K562 (cell line): ENCODE results near the gene PAFAH2. TPM values are rescaled to one million over a fixed set of nuclear protein-coding genes. Genes with fewer than 3 reads are reported as not detected.
A peak's percentile ranks its signal among the peaks of the same experiment; 100 is the strongest.

Experiments used
- ATAC-seq: fragments of 200-7000 bp; cut with Tn5 transposase; 3 replicates; pipeline ENCODE4 v1.9.1; 2020; ENCODE audit warnings: moderate library complexity
- BruUV-seq: library from RNA; stranded (reverse); fragments of 400-500 nt; replicated peaks from 2 replicates; lab custom pipeline; 2021; lab: Mats Ljungman, UMichigan
- CTCF ChIA-PET: fragments of 300-600 bp; formaldehyde crosslinking; extraction: SDS; loops from one replicate; lab custom pipeline; 2021; ENCODE audit warnings: low intra/inter-chr PET ratio; lab: Yijun Ruan, JAX
- POLR2A ChIA-PET: fragments of 300-600, 350-650 bp; sonication (Branson Sonifier 250); formaldehyde crosslinking; extraction: SDS; loops from one replicate; lab custom pipeline; 2021; ENCODE audit warnings: antibody characterized with exemption, inconsistent platforms; lab: Yijun Ruan, JAX
- DNase-seq, 4 experiments: peaks; one replicate each; pipeline versions ENCODE4 v3.0.0 to v3.0.0-alpha.2; 2011 to 2018; ENCODE audit warnings: low spot score in 3 of 4, mixed read lengths in 3 of 4; ENCODE audit errors: extremely low read depth in 1 of 4
- FAIRE-seq: peaks from 2 replicates; lab custom pipeline; 2011; peaks lifted over from hg19 to GRCh38; lab: Jason Lieb, UNC
- H2AFZ ChIP-seq: 2 replicates; pipeline ENCODE4 v1.6.0; 2011; ENCODE audit warnings: low read depth, low read length, control low read depth, inconsistent platforms
- H3K27ac ChIP-seq: fragments of 200-600 bp; 3 replicates; pipeline ENCODE4 v1.8.0; 2011; ENCODE audit warnings: low read depth, mild to moderate bottlenecking, control low read depth, inconsistent platforms, low read length, moderate library complexity, mixed read lengths; ENCODE audit errors: extremely low read depth
- H3K27me3 ChIP-seq, 2 experiments: fragments of 300-600 bp in 1 of 2; 2 replicates in 1 of 2; 3 replicates in 1 of 2; pipeline versions ENCODE4 v1.6.0 to v1.8.0; 2011; ENCODE audit warnings: inconsistent platforms in 2 of 2, low read length in 2 of 2, mild to moderate bottlenecking in 1 of 2, mixed read lengths in 1 of 2, moderate library complexity in 1 of 2; ENCODE audit not compliant: control insufficient read depth in 2 of 2, insufficient read depth in 2 of 2
- H3K36me3 ChIP-seq: fragments of 300-600 bp; 3 replicates; pipeline ENCODE4 v1.8.0; 2011; ENCODE audit warnings: mild to moderate bottlenecking, low read length, inconsistent platforms; ENCODE audit not compliant: control insufficient read depth, insufficient read depth
- H3K4me1 ChIP-seq, 2 experiments: fragments of 200-600 bp in 1 of 2; replicated peaks in 1 of 2; 2 replicates in 1 of 2; 3 replicates in 1 of 2; pipeline versions ENCODE4 v1.5.1 to v1.8.0; 2011; ENCODE audit warnings: inconsistent platforms in 2 of 2, low read length in 2 of 2, mild to moderate bottlenecking in 1 of 2, mixed read lengths in 1 of 2, moderate library complexity in 1 of 2; ENCODE audit not compliant: control insufficient read depth in 2 of 2, insufficient read depth in 2 of 2
- H3K4me2 ChIP-seq: 2 replicates; pipeline ENCODE4 v1.6.1; 2011; ENCODE audit warnings: low read length, control low read depth, inconsistent platforms, mixed read lengths; ENCODE audit not compliant: insufficient read depth
- H3K4me3 ChIP-seq: fragments of 200-600 bp; sonication (generic), shearing (Covaris generic); 2 replicates; pipeline ENCODE4 v1.5.1; 2016; ENCODE audit warnings: control low read depth, inconsistent platforms
- H3K79me2 ChIP-seq: fragments of 200-600 bp; 3 replicates; pipeline ENCODE4 v1.8.0; 2011; ENCODE audit warnings: low read length, inconsistent platforms; ENCODE audit not compliant: control insufficient read depth, insufficient read depth
- H3K9ac ChIP-seq, 2 experiments: 2 replicates each; pipeline versions ENCODE4 v1.6.0 to v1.6.1; 2011; ENCODE audit warnings: low read depth in 2 of 2, low read length in 2 of 2, control low read depth in 1 of 2, inconsistent platforms in 1 of 2, mild to moderate bottlenecking in 1 of 2, mixed read lengths in 1 of 2; ENCODE audit not compliant: insufficient read depth in 1 of 2
- H3K9me1 ChIP-seq: one replicate; pipeline ENCODE4 v1.6.0; 2011; ENCODE audit warnings: inconsistent platforms, mild to moderate bottlenecking, low read length, moderate library complexity; ENCODE audit not compliant: control insufficient read depth, insufficient read depth
- H3K9me3 ChIP-seq: replicated peaks from 2 replicates; pipeline ENCODE4 v1.5.1; 2011; ENCODE audit warnings: low read depth, low read length, inconsistent platforms; ENCODE audit not compliant: control insufficient read depth, insufficient read depth
- H4K20me1 ChIP-seq: replicated peaks from 2 replicates; pipeline ENCODE4 v1.6.1; 2011; ENCODE audit warnings: low read length, inconsistent platforms, mixed read lengths; ENCODE audit not compliant: control insufficient read depth, insufficient read depth
- ASH1L ChIP-seq: fragments of 450-650 bp; IDR thresholded peaks from 2 replicates; pipeline ENCODE4 v1.6.1; 2018; ENCODE audit warnings: borderline replicate concordance, mild to moderate bottlenecking, low read depth; ENCODE audit not compliant: partially characterized antibody
- CHD4 ChIP-seq: fragments of 200-600 bp; sonication (generic); IDR thresholded peaks from 3 replicates; pipeline ENCODE4 v1.6.1; 2012; ENCODE audit warnings: low read depth, mild to moderate bottlenecking, mixed read lengths, low read length, inconsistent platforms; ENCODE audit not compliant: insufficient read depth, insufficient replicate concordance, poor library complexity, severe bottlenecking
- DDX20 ChIP-seq: fragments of 450-650 bp; IDR thresholded peaks from 2 replicates; pipeline ENCODE4 v1.6.1; 2016; ENCODE audit warnings: missing genetic modification characterization, low read depth, mild to moderate bottlenecking, missing compliant biosample characterization, moderate library complexity
- SIN3A ChIP-seq, 2 experiments: fragments of 150-350 bp in 1 of 2; IDR thresholded peaks; 2 replicates each; pipeline ENCODE4 v1.6.1; 2011 to 2016; ENCODE audit warnings: borderline replicate concordance in 2 of 2, low read depth in 2 of 2, low read length in 2 of 2, mild to moderate bottlenecking in 2 of 2, moderate library complexity in 2 of 2; ENCODE audit not compliant: control insufficient read depth in 1 of 2
- SIN3B ChIP-seq: fragments of 450-650 bp; IDR thresholded peaks from 2 replicates; pipeline ENCODE4 v1.6.1; 2017; ENCODE audit warnings: low read depth, mild to moderate bottlenecking, moderate library complexity
- XRCC5 ChIP-seq: fragments of 200-400 bp; formaldehyde crosslinking; IDR thresholded peaks from 2 replicates; pipeline ENCODE4 v1.6.1; 2017; ENCODE audit warnings: low read depth, mild to moderate bottlenecking, low read length
- ZFP36 ChIP-seq: fragments of 150-350 bp; IDR thresholded peaks from 2 replicates; pipeline ENCODE4 v1.6.1; 2018; ENCODE audit warnings: low read length, low read depth; ENCODE audit not compliant: partially characterized antibody
- ZNF143 ChIP-seq: sonication (generic); formaldehyde crosslinking; IDR thresholded peaks from 2 replicates; pipeline ENCODE4 v1.9.0; 2022; ENCODE audit warnings: mild to moderate bottlenecking, missing genetic modification reagents
- whole genome bisulfite sequencing: fragments of 100-300 bp; shearing (Covaris generic); methylation state at CpG from one replicate; pipeline ENCODE4 v1.1.6; 2016; ENCODE audit warnings: low coverage, mixed read lengths; ENCODE audit not compliant: insufficient coverage; ENCODE audit errors: missing lambda C conversion rate; 5-methylcytosine and 5-hydroxymethylcytosine counted together
- in situ Hi-C: fragments of 300-500 bp; cut with MboI; formaldehyde crosslinking; loops from 4 replicates; pipeline ENCODE4 v1.15.0; 2018; ENCODE audit warnings: inconsistent platforms, mixed read lengths
- intact Hi-C: fragments of 100-400 bp; cut with micrococcal nuclease; formaldehyde crosslinking; loops from 2 replicates; pipeline ENCODE4 v1.14.2; 2022
- polyA plus RNA-seq, 8 experiments: library from polyadenylated mRNA; depleted of rRNA in 4 of 8; stranded (reverse) in 5 of 8; unstranded in 3 of 8; fragments of >200 nt; fragmentation: Nextera tagmentation in 2 of 8; fragmentation: Illumina TruSeq in 1 of 8; extraction: Ambion mirVana in 2 of 8; extraction: Trizol in 1 of 8; gene quantifications; 2 replicates each; pipeline versions ENCODE4 v1.2.1 to v1.2.3, GENCODE V29; 2011 to 2014; ENCODE audit warnings: inconsistent platforms in 1 of 8, missing spikeins in 1 of 8
- total RNA-seq, 7 experiments: library from RNA; depleted of rRNA in 6 of 7; stranded (reverse); fragments of >200 nt in 6 of 7; fragmentation: Illumina TruSeq in 2 of 7; extraction: Trizol in 2 of 7; gene quantifications; 2 replicates each; pipeline versions ENCODE4 v1.2.1 to v1.2.3, GENCODE V29; 2011 to 2021; ENCODE audit warnings: low replicate concordance in 1 of 7
- TF ChIP-seq, protein P1 (sequence below): fragments of 450-650 bp; formaldehyde crosslinking; IDR thresholded peaks from 2 replicates; pipeline ENCODE4 v1.4.0; 2020; ENCODE audit warnings: mild to moderate bottlenecking
- TF ChIP-seq, protein P2 (sequence below): fragments of 450-650 bp; conservative IDR thresholded peaks from 2 replicates; pipeline ENCODE4 v1.6.1; 2016; ENCODE audit warnings: missing genetic modification characterization, low read depth, mild to moderate bottlenecking, missing compliant biosample characterization, moderate library complexity

PAFAH2 gene
- total and polyA plus RNA-seq, 9 of the 15 experiments (the other 6 are each of a cell fraction or from before 2014, with no cell fraction given): 4.2 to 10.9 (median 6.8) TPM

- no peak overlapping the region for H3K27ac ChIP-seq
- no peaks in the 10 kb centered on the region for H3K36me3 ChIP-seq
- ATAC-seq (no peak), FAIRE-seq (peak; percentile 32), DNase-seq (no peak)
- POLR2A ChIA-PET: interaction anchor here (1.3 to 1.5 kb wide), 3 partner anchors 15 to 119 kb away, joined by 3 to 8 read pairs (median 6); no protein-coding TSS in a partner anchor
- no peaks in the 10 kb centered on the region for H4K20me1 ChIP-seq
- BruUV-seq: no TSS peak
- in situ Hi-C loops: no loop called here
- H3K9me1 ChIP-seq: no peaks in the 10 kb centered on the region
- H3K4me1 ChIP-seq: peaks cover 15 to 17% of the 10 kb centered on the region in 2 experiments
- no peak overlapping the region for H2AFZ ChIP-seq
- H3K9me3 ChIP-seq: no peaks in the 10 kb centered on the region
- H3K4me3 ChIP-seq: no peak overlapping the region
- H3K79me2 ChIP-seq: no peaks in the 10 kb centered on the region
- no peak overlapping the region for H3K9ac ChIP-seq
- H3K4me2 ChIP-seq: no peak overlapping the region
- WGBS: 46% methylated on average over 2 of the region's 2 CpGs
- no peaks in the 10 kb centered on the region for H3K27me3 ChIP-seq
- intact Hi-C loops: no loop called here
- CTCF ChIA-PET: interaction anchor here (0.7 kb wide), 1 partner anchor 148 kb away, joined by 3 read pairs; no protein-coding TSS in a partner anchor
- TF ChIP-seq CHD4 (no peak), ZNF143 (CRISPR knock-in tag) (no peak), ZFP36 (peak; percentile 78), SIN3A (IDR thresholded peaks at IDR 0.05; ENCODE audit: borderline replicate concordance in 2 of 2, control insufficient read depth in 1 of 2, low read depth in 2 of 2, low read length in 2 of 2) (no peak), DDX20 (no peak), ASH1L (no peak), SIN3B (no peak), XRCC5 (no peak)
- TF ChIP-seq, protein P1, sequence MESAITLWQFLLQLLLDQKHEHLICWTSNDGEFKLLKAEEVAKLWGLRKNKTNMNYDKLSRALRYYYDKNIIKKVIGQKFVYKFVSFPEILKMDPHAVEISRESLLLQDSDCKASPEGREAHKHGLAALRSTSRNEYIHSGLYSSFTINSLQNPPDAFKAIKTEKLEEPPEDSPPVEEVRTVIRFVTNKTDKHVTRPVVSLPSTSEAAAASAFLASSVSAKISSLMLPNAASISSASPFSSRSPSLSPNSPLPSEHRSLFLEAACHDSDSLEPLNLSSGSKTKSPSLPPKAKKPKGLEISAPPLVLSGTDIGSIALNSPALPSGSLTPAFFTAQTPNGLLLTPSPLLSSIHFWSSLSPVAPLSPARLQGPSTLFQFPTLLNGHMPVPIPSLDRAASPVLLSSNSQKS (CRISPR knock-in tag): no peak
- TF ChIP-seq, protein P2, sequence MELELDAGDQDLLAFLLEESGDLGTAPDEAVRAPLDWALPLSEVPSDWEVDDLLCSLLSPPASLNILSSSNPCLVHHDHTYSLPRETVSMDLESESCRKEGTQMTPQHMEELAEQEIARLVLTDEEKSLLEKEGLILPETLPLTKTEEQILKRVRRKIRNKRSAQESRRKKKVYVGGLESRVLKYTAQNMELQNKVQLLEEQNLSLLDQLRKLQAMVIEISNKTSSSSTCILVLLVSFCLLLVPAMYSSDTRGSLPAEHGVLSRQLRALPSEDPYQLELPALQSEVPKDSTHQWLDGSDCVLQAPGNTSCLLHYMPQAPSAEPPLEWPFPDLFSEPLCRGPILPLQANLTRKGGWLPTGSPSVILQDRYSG (tag): no peak
Observed at GRCh38 chr1:26014179-26014578, 16.3 kb upstream of the PAFAH2 start.
